H1 (cell line): ENCODE data around the gene TSPAN17. TPM values are rescaled to one million over a fixed set of nuclear protein-coding genes. Genes with fewer than 3 reads are reported as not detected.

Experiments used
- CTCF ChIA-PET: fragments of 300-600 bp; sonication (Branson Sonifier 250); formaldehyde crosslinking; loops from one replicate; lab custom pipeline; 2021; ENCODE audit not compliant: partially characterized antibody; lab: Charles Lee
- POLR2A ChIA-PET: fragments of 300-600 bp; sonication (Branson Sonifier 250); formaldehyde crosslinking; loops from one replicate; lab custom pipeline; 2021; ENCODE audit warnings: inconsistent platforms; ENCODE audit not compliant: partially characterized antibody; lab: Charles Lee
- DNase-seq, 2 experiments: peaks; one replicate each; pipeline versions ENCODE4 v3.0.0 to v3.0.0-alpha.2; 2010 to 2022; ENCODE audit warnings: low spot score in 2 of 2, low read depth in 1 of 2, mixed read lengths in 1 of 2
- FAIRE-seq: peaks from 2 replicates; lab custom pipeline; 2011; peaks lifted over from hg19 to GRCh38; lab: Jason Lieb, UNC
- H2AFZ ChIP-seq: 2 replicates; pipeline ENCODE4 v1.8.1; 2012; ENCODE audit warnings: low read length, inconsistent platforms
- H2AK5ac ChIP-seq: 2 replicates; pipeline ENCODE4 v1.6.1; 2013; ENCODE audit warnings: low read depth, low read length
- H2BK120ac ChIP-seq: replicated peaks from 2 replicates; pipeline ENCODE3; 2013; ENCODE audit warnings: low read depth, low read length, inconsistent platforms
- H2BK12ac ChIP-seq: 2 replicates; pipeline ENCODE4 v1.6.1; 2013; ENCODE audit warnings: low read depth, low read length
- H2BK15ac ChIP-seq: 2 replicates; pipeline ENCODE4 v1.6.1; 2013; ENCODE audit warnings: low read length
- H2BK20ac ChIP-seq: 2 replicates; pipeline ENCODE4 v1.6.1; 2013; ENCODE audit warnings: low read length
- H2BK5ac ChIP-seq: 2 replicates; pipeline ENCODE4 v1.6.1; 2013; ENCODE audit warnings: low read depth, low read length
- H3K14ac ChIP-seq: 2 replicates; pipeline ENCODE4 v1.6.1; 2013; ENCODE audit warnings: inconsistent platforms; ENCODE audit not compliant: insufficient read length
- H3K18ac ChIP-seq: 2 replicates; pipeline ENCODE4 v1.6.1; 2013; ENCODE audit warnings: low read length; ENCODE audit errors: extremely low read depth
- H3K23ac ChIP-seq: 2 replicates; pipeline ENCODE4 v1.6.1; 2013; ENCODE audit warnings: inconsistent platforms; ENCODE audit not compliant: insufficient read length
- H3K23me2 ChIP-seq: 2 replicates; pipeline ENCODE4 v1.6.1; 2013; ENCODE audit warnings: low read depth, low read length
- H3K27ac ChIP-seq: 2 replicates; pipeline ENCODE4 v1.6.1; 2011; ENCODE audit warnings: low read depth, low read length, inconsistent platforms
- H3K27me3 ChIP-seq, 4 experiments: replicated peaks in 1 of 4; 1 replicate in 1 of 4; 2 replicates in 3 of 4; pipeline versions ENCODE4 v1.6.1 to v1.8.1; 2011 to 2013; ENCODE audit warnings: low read length in 3 of 4, mild to moderate bottlenecking in 3 of 4, inconsistent platforms in 2 of 4, mixed read lengths in 2 of 4, moderate library complexity in 1 of 4; ENCODE audit not compliant: control insufficient read depth in 3 of 4, insufficient read depth in 3 of 4; ENCODE audit errors: extremely low read depth in 1 of 4
- H3K36me3 ChIP-seq, 4 experiments: 2 replicates each; pipeline versions ENCODE4 v1.6.1 to v1.8.1; 2011 to 2013; ENCODE audit warnings: mild to moderate bottlenecking in 4 of 4, low read length in 3 of 4, moderate library complexity in 2 of 4, control low read depth in 1 of 4, inconsistent platforms in 1 of 4; ENCODE audit not compliant: insufficient read depth in 4 of 4, control insufficient read depth in 2 of 4
- H3K4ac ChIP-seq: replicated peaks from 2 replicates; pipeline ENCODE3; 2013; ENCODE audit warnings: low read length, low read depth, mixed read lengths, inconsistent platforms; ENCODE audit not compliant: insufficient read length
- H3K4me1 ChIP-seq, 4 experiments: replicated peaks in 1 of 4; 1 replicate in 1 of 4; 2 replicates in 3 of 4; pipeline versions ENCODE4 v1.6.1 to v1.8.1; 2011 to 2013; ENCODE audit warnings: low read length in 3 of 4, inconsistent platforms in 2 of 4, mixed read lengths in 1 of 4; ENCODE audit not compliant: insufficient read depth in 4 of 4, control insufficient read depth in 3 of 4
- H3K4me2 ChIP-seq, 2 experiments: 2 replicates each; pipeline versions ENCODE4 v1.6.1 to v1.8.1; 2011 to 2013; ENCODE audit warnings: low read depth in 2 of 2, low read length in 2 of 2, control low read depth in 1 of 2, inconsistent platforms in 1 of 2, mild to moderate bottlenecking in 1 of 2; ENCODE audit not compliant: insufficient read depth in 1 of 2
- H3K4me3 ChIP-seq, 4 experiments: fragments of 200-600, 300-600 bp in 1 of 4; sonication (generic), shearing (Covaris generic), sonication (Bioruptor Twin) in 1 of 4; 2 replicates each; pipeline versions ENCODE4 v1.5.1 to v1.8.1; 2011 to 2016; ENCODE audit warnings: low read length in 4 of 4, low read depth in 3 of 4, control low read depth in 2 of 4, inconsistent platforms in 2 of 4, mild to moderate bottlenecking in 2 of 4, mixed read lengths in 1 of 4, moderate library complexity in 1 of 4; ENCODE audit not compliant: insufficient read depth in 2 of 4; ENCODE audit errors: extremely low read depth in 1 of 4
- H3K56ac ChIP-seq: replicated peaks from 2 replicates; pipeline ENCODE3; 2013; ENCODE audit warnings: low read depth, mild to moderate bottlenecking, mixed read lengths, low read length, inconsistent platforms; ENCODE audit not compliant: insufficient read length
- H3K79me1 ChIP-seq: 2 replicates; pipeline ENCODE4 v1.6.1; 2013; ENCODE audit warnings: low read depth, low read length, control low read depth
- H3K79me2 ChIP-seq, 2 experiments: 2 replicates each; pipeline versions ENCODE4 v1.6.1 to v1.8.1; 2012 to 2013; ENCODE audit warnings: low read length in 2 of 2, mild to moderate bottlenecking in 2 of 2, inconsistent platforms in 1 of 2; ENCODE audit not compliant: insufficient read depth in 2 of 2, control insufficient read depth in 1 of 2
- H3K9ac ChIP-seq, 4 experiments: replicated peaks in 1 of 4; 1 replicate in 1 of 4; 2 replicates in 3 of 4; pipeline versions ENCODE4 v1.6.1 to v1.8.1; 2011 to 2013; ENCODE audit warnings: low read depth in 3 of 4, low read length in 3 of 4, control low read depth in 2 of 4, mild to moderate bottlenecking in 2 of 4, moderate library complexity in 2 of 4, inconsistent platforms in 1 of 4; ENCODE audit errors: extremely low read depth in 1 of 4
- H3K9me3 ChIP-seq, 2 experiments: 2 replicates each; pipeline versions ENCODE4 v1.6.1 to v1.8.1; 2012 to 2013; ENCODE audit warnings: mild to moderate bottlenecking in 2 of 2, moderate library complexity in 2 of 2, control low read depth in 1 of 2, inconsistent platforms in 1 of 2, low read depth in 1 of 2, low read length in 1 of 2, mixed read lengths in 1 of 2; ENCODE audit not compliant: insufficient read depth in 2 of 2
- H4K20me1 ChIP-seq, 2 experiments: replicated peaks in 1 of 2; 2 replicates each; pipeline versions ENCODE3 to v1.8.1; 2011 to 2013; ENCODE audit warnings: inconsistent platforms in 2 of 2, low read length in 2 of 2, mild to moderate bottlenecking in 1 of 2; ENCODE audit not compliant: insufficient read depth in 2 of 2, control insufficient read depth in 1 of 2
- H4K5ac ChIP-seq: 2 replicates; pipeline ENCODE4 v1.6.1; 2013; ENCODE audit warnings: low read length, low read depth, mixed read lengths, inconsistent platforms; ENCODE audit not compliant: insufficient read length
- H4K8ac ChIP-seq: 2 replicates; pipeline ENCODE4 v1.8.0; 2013; ENCODE audit warnings: mild to moderate bottlenecking, moderate library complexity, low read length, inconsistent platforms; ENCODE audit not compliant: insufficient read depth; ENCODE audit errors: extremely low read depth
- H4K91ac ChIP-seq: replicated peaks from 2 replicates; pipeline ENCODE3; 2013; ENCODE audit warnings: low read length, mixed read lengths, inconsistent platforms; ENCODE audit not compliant: insufficient read length
- ASH2L ChIP-seq: fragments of 200-600, 300-600 bp; sonication (generic); IDR thresholded peaks from one replicate; pipeline ENCODE4 v1.7.1; 2017; ENCODE audit warnings: low read length
- CBX5 ChIP-seq: fragments of 300-800, 300-1000 bp; sonication (generic); IDR thresholded peaks from 2 replicates; pipeline ENCODE4 v1.7.1; 2016; ENCODE audit warnings: antibody characterized with exemption, low read length, low read depth
- CBX8 ChIP-seq: fragments of 300-800, 300-1000 bp; sonication (generic); IDR thresholded peaks from 2 replicates; pipeline ENCODE4 v1.7.1; 2016; ENCODE audit warnings: low read depth, low read length, borderline replicate concordance
- HDAC2 ChIP-seq, 2 experiments: fragments of 300-600 bp in 1 of 2; sonication (generic) in 1 of 2; IDR thresholded peaks; 2 replicates each; pipeline ENCODE4 v1.6.1; 2011 to 2012; ENCODE audit warnings: low read depth in 2 of 2, low read length in 2 of 2, mild to moderate bottlenecking in 2 of 2, moderate library complexity in 2 of 2, borderline replicate concordance in 1 of 2, inconsistent platforms in 1 of 2
- RFX5 ChIP-seq: IDR thresholded peaks from 2 replicates; pipeline ENCODE4 v1.6.1; 2011; ENCODE audit warnings: low read depth, low read length, improper control_type of control experiment, borderline replicate concordance
- RNF2 ChIP-seq: fragments of 200-900, 300-1000 bp; sonication (generic); IDR thresholded peaks from 2 replicates; pipeline ENCODE4 v1.7.1; 2016; ENCODE audit warnings: borderline replicate concordance, low read depth, mild to moderate bottlenecking, antibody characterized with exemption, low read length; ENCODE audit not compliant: poor library complexity, severe bottlenecking; ENCODE audit errors: missing control alignments
- SIX5 ChIP-seq: IDR thresholded peaks from 2 replicates; pipeline ENCODE4 v1.6.1; 2011; ENCODE audit warnings: mild to moderate bottlenecking, low read depth, low read length
- SP4 ChIP-seq: IDR thresholded peaks from 2 replicates; pipeline ENCODE4 v1.6.1; 2012; ENCODE audit warnings: low read length, inconsistent platforms
- SRF ChIP-seq: IDR thresholded peaks from 2 replicates; pipeline ENCODE4 v1.6.1; 2011; ENCODE audit warnings: mild to moderate bottlenecking, low read depth, low read length, moderate library complexity
- YY1 ChIP-seq: IDR thresholded peaks from 2 replicates; pipeline ENCODE4 v1.6.1; 2011; ENCODE audit warnings: low read depth, mild to moderate bottlenecking, low read length
- ZNF274 ChIP-seq: IDR thresholded peaks from 2 replicates; pipeline ENCODE4 v1.7.0; 2012; ENCODE audit warnings: low read length, borderline replicate concordance; ENCODE audit errors: extremely low read depth
- WGBS, 2 experiments: shearing (Covaris generic) in 1 of 2; methylation state at CpG; one replicate each; pipeline versions ENCODE4 v1.1.6 to v1.1.7; 2013 to 2015; ENCODE audit warnings: low lambda C conversion rate in 2 of 2, mixed read lengths in 2 of 2, inconsistent platforms in 1 of 2, low coverage in 1 of 2, missing lambda C conversion rate in 1 of 2; ENCODE audit not compliant: insufficient replicate concordance in 2 of 2, insufficient coverage in 1 of 2, insufficient read length in 1 of 2; ENCODE audit errors: extremely low coverage in 1 of 2, missing lambda C conversion rate in 1 of 2; 5-methylcytosine and 5-hydroxymethylcytosine counted together
- polyA plus RNA-seq, 7 experiments: library from polyadenylated mRNA; depleted of rRNA in 3 of 7; stranded (reverse) in 5 of 7; unstranded in 2 of 7; fragments of >200 nt in 5 of 7; fragments of 200-250 nt in 2 of 7; gene quantifications; 1 replicate in 5 of 7; 2 replicates in 1 of 7; 4 replicates in 1 of 7; pipeline versions ENCODE4 v1.2.1 to v1.2.3, GENCODE V29; 2011 to 2013; ENCODE audit warnings: missing spikeins in 2 of 7, mixed read lengths in 2 of 7
- total RNA-seq: library from RNA; stranded (reverse); fragmentation: NEBNext Ultra II Directional; extraction: Animal tissue kit (Norgen Biotek cat#: 25700); gene quantifications from 2 replicates; pipeline ENCODE4 v1.2.1, GENCODE V29; 2021
- TF ChIP-seq, protein P1 (sequence below): IDR thresholded peaks from 2 replicates; pipeline ENCODE4 v1.6.1; 2011; ENCODE audit warnings: low read depth, mild to moderate bottlenecking, low read length; ENCODE audit not compliant: insufficient read depth

The TSPAN17 gene
- total and polyA plus RNA-seq, 2 of the 8 experiments (the other 6 are each of a cell fraction or from before 2014, with no cell fraction given), result 41.5 to 53.7 TPM

GRCh38 chr5:176694146-176694545 is 46.9 kb downstream of the TSPAN17 start:
- Histone ChIP-seq H3K79me2 (no peaks in the 10 kb centered on the region), H2BK15ac (peak overlapping the region; percentile 40), H3K23me2 (no peaks in the 10 kb centered on the region; the same call in 1 of the 2 replicates), H2BK20ac (peak overlapping the region; percentile 73), H2AK5ac (peak overlapping the region; percentile 87; the same call in 1 of the 2 replicates), H3K9ac (no peak overlapping the region), H4K91ac (peak overlapping the region; percentile 49), H4K5ac (no peak overlapping the region), H3K27ac (no peak overlapping the region), H3K56ac (no peak overlapping the region), H3K79me1 (no peaks in the 10 kb centered on the region), H3K9me3 (no peaks in the 10 kb centered on the region), H3K4ac (no peak overlapping the region), H2BK120ac (no peak overlapping the region), H2AFZ (no peak overlapping the region), H3K18ac (no peak overlapping the region), H3K27me3 (peaks cover 0 to 3% (median under 1%) of the 10 kb centered on the region in 4 experiments; a peak in 4 of 7 replicates), H3K4me2 (no peak overlapping the region), H4K8ac (peak overlapping the region; percentile 32; the same call in 1 of the 2 replicates), H3K36me3 (no peaks in the 10 kb centered on the region), H3K4me3 (no peak overlapping the region), H2BK12ac (no peak overlapping the region; the same call in 1 of the 2 replicates), H3K14ac (no peak overlapping the region), H2BK5ac (no peak overlapping the region), H3K23ac (no peak overlapping the region), H3K4me1 (peaks cover 20 to 43% (median 31%) of the 10 kb centered on the region in 4 experiments), H4K20me1 (no peaks in the 10 kb centered on the region)
- CTCF ChIA-PET, result interaction anchor here (0.8 to 32.2 kb wide), 11 partner anchors 6 to 169 kb away, joined by 3 to 859 read pairs (median 3); no protein-coding TSS in a partner anchor
- FAIRE-seq, result no peak
- POLR2A ChIA-PET, result interaction anchor here (1.4 to 2.8 kb wide), 5 partner anchors 11 to 42 kb away, joined by 3 to 13 read pairs (median 6); no protein-coding TSS in a partner anchor
- no peak for DNase-seq
- 91% methylated on average over 10 of the region's 10 CpGs; no CpG with 5 or more reads in 1 of the 2 experiments for WGBS, 2 experiments
- no peak for TF ChIP-seq SIX5
- no peak for TF ChIP-seq ZNF274
- TF ChIP-seq CBX8, result no peak
- TF ChIP-seq ASH2L, result no peak
- TF ChIP-seq CBX5, result no peak
- TF ChIP-seq YY1, result no peak
- TF ChIP-seq RFX5, result no peak
- TF ChIP-seq RNF2, result no peak
- TF ChIP-seq HDAC2 (IDR thresholded peaks at IDR 0.05; ENCODE audit: borderline replicate concordance in 1 of 2, low read depth in 2 of 2, low read length in 2 of 2), result no peak
- TF ChIP-seq SP4, result no peak
- no peak for TF ChIP-seq SRF
- TF ChIP-seq, protein P1, sequence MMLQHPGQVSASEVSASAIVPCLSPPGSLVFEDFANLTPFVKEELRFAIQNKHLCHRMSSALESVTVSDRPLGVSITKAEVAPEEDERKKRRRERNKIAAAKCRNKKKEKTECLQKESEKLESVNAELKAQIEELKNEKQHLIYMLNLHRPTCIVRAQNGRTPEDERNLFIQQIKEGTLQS, result no peak
